GM13976 (cell line): ENCODE measurements around the gene ARR3.
A peak's percentile ranks its signal among the peaks of the same experiment; 100 is the strongest.

ENCODE experiments used
- DNase-seq: peaks from one replicate; pipeline ENCODE4 v3.0.0; 2012; ENCODE audit warnings: low spot score
- CTCF ChIP-seq: IDR thresholded peaks from 2 replicates; pipeline ENCODE4 v1.5.1; 2012; ENCODE audit warnings: borderline replicate concordance, mild to moderate bottlenecking; ENCODE audit not compliant: insufficient read depth; ENCODE audit errors: extremely low read depth, missing control alignments, control extremely low read depth
- in situ Hi-C: fragments of 300-500 bp; cut with MboI; formaldehyde crosslinking; loops from one replicate; pipeline ENCODE4 v1.12.0; 2022; ENCODE audit warnings: low sequenced_read_pairs, mixed read lengths, inconsistent platforms; ENCODE audit not compliant: unreplicated experiment

The ARR3 gene

DNA sequence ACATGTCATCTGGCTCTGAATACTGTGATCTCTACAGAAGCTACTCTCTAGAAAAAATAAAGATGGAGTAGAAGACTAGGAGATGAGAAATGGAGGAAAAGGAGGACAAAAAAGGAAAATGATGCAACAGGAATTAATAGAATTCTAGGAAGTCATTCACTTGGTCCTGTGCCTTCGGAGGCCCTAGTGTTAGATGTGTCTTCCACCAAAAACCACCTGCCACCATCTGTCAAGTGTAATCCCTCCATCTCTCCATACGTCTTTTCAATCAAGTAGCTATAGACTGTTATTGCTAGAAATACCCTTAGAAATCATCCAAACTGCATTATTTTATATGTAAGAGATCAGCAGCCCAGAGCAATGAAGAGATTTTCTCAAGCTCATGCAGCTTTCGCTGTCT is 10.9 kb downstream of the ARR3 start:
- in situ Hi-C loops = no loop called here
- TF ChIP-seq CTCF = no peak
- DNase-seq = no peak

GRCh38 chrX:70280573-70280972 is 12.4 kb downstream of the ARR3 start:
- TF ChIP-seq CTCF = no peak
- no peak for DNase-seq
- in situ Hi-C loops = no loop called here

GRCh38 chrX:70281951-70282350 is 13.8 kb downstream of the ARR3 start, which contains the start of gene RAB41:
Gene RAB41, plus strand, starts transcription at chrX:70282172. Its CDS starts 46 bp downstream, at chrX:70282218.
- in situ Hi-C loops = no loop called here
- TF ChIP-seq CTCF = no peak
- DNase-seq = no peak

- in situ Hi-C loops = no loop called here
- TF ChIP-seq CTCF = no peak
- no peak for DNase-seq
Observed at GRCh38 chrX:70289168-70289792, 21.1 kb downstream of the ARR3 start.

- in situ Hi-C loops = no loop called here
- DNase-seq = peak; percentile 92
- no peak for TF ChIP-seq CTCF
Observed at GRCh38 chrX:70289793-70290770, 21.9 kb downstream of the ARR3 start, which contains the start of the genes KIF4A and PDZD11. Gene KIF4A, plus strand, starts transcription at chrX:70290104. Its CDS starts 355 bp downstream, at chrX:70290459. Gene PDZD11, minus strand, starts transcription at chrX:70289927. Its CDS starts 586 bp downstream, at chrX:70289341.

DNA sequence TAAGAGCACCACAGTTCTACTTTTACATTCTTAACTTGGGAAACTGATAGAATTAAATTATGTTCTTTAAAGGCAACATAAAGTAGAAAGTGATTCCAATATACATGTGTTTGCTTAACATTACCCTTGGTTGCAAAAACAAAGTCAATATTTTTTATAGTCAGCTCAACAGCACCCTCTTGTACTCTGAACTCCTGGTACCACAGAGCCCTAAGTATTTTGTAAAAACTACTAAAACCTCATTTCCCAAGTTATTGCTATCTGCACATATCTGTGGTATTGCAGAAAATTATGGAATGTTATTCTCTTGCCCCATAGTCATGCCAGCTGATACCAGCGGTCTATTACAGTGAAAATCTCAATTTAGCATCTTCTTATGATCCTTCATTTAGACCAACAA is 24.7 kb downstream of the ARR3 start:
- TF ChIP-seq CTCF = no peak

More for the DNA sequence above, 24.7 kb downstream of the ARR3 start:
- in situ Hi-C loops = no loop called here
- no peak for DNase-seq
